NCI-H2227 treated with DMSO at 0.1 percent for 48 hours (cell line): Measurements from ENCODE around the gene PPP1R9A.
A peak's percentile ranks its signal among the peaks of the same experiment; 100 is the strongest.

ENCODE experiments used
- DNase-seq: peaks from one replicate; lab custom pipeline; 2025; lab: John Stamatoyannopoulos, UW

PPP1R9A gene

GRCh38 chr7:94907026-94907810, at the start of gene PPP1R9A:
TSS of gene PPP1R9A (plus strand) at chr7:94907594. CDS start at chr7:94910114, 2,520 bp downstream.
- peak; percentile 51 for DNase-seq

GRCh38 chr7:94871132-94871531, 36.3 kb upstream of the PPP1R9A start:
- no peak for DNase-seq

GRCh38 chr7:94873239-94873638, 34.2 kb upstream of the PPP1R9A start:
- DNase-seq = no peak

- peak; percentile 71 for DNase-seq
These were observed 33.2 kb upstream of the PPP1R9A start for GRCh38 chr7:94874036-94874785.

- no peak for DNase-seq
These were observed 32.2 kb upstream of the PPP1R9A start for GRCh38 chr7:94875201-94875600.

GRCh38 chr7:94877731-94878670, 29.4 kb upstream of the PPP1R9A start:
- DNase-seq = no peak

GRCh38 chr7:94882891-94883290, 24.5 kb upstream of the PPP1R9A start:
- DNase-seq = no peak

- no peak for DNase-seq
These were observed 23.8 kb upstream of the PPP1R9A start for GRCh38 chr7:94883616-94884015.

- peak; percentile 20 for DNase-seq
These were observed 18.8 kb upstream of the PPP1R9A start for GRCh38 chr7:94888551-94888950.

GRCh38 chr7:94888995-94889523, 18.3 kb upstream of the PPP1R9A start:
- DNase-seq = no peak

- no peak for DNase-seq
These were observed 17.2 kb upstream of the PPP1R9A start for GRCh38 chr7:94890216-94890615.

- no peak for DNase-seq
These were observed 13.7 kb upstream of the PPP1R9A start for GRCh38 chr7:94893661-94894060.

- DNase-seq = no peak
These were observed 9.9 kb upstream of the PPP1R9A start for GRCh38 chr7:94897541-94897940.

GRCh38 chr7:94898340-94898739, 9.1 kb upstream of the PPP1R9A start:
- no peak for DNase-seq

- DNase-seq = no peak
These were observed 5.4 kb upstream of the PPP1R9A start for GRCh38 chr7:94901981-94902380.

GRCh38 chr7:94903971-94904370, 3.4 kb upstream of the PPP1R9A start:
- DNase-seq = no peak

GRCh38 chr7:94904982-94905381, 2.4 kb upstream of the PPP1R9A start:
- no peak for DNase-seq

- DNase-seq = no peak
These were observed 1.1 kb upstream of the PPP1R9A start for GRCh38 chr7:94906065-94906851.

- no peak for DNase-seq
These were observed 473 bp downstream of the PPP1R9A start for GRCh38 chr7:94907811-94908322.

- peak; percentile 83 for DNase-seq
These were observed 1.2 kb downstream of the PPP1R9A start for GRCh38 chr7:94908323-94909178.
